GM12878 (cell line): ENCODE results near the gene SCAANT1.

ENCODE experiments used
- EP300 ChIP-seq, 2 experiments: fragments of 150-350 bp in 1 of 2; IDR thresholded peaks; 2 replicates each; pipeline ENCODE4 v1.6.1; 2011 to 2012; ENCODE audit warnings: low read depth in 2 of 2, low read length in 2 of 2, borderline replicate concordance in 1 of 2, improper control_type of control experiment in 1 of 2, inconsistent platforms in 1 of 2; ENCODE audit not compliant: control insufficient read depth in 1 of 2
- JUND ChIP-seq: IDR thresholded peaks from 2 replicates; pipeline ENCODE4 v1.6.1; 2012; ENCODE audit warnings: low read depth, mild to moderate bottlenecking, low read length, improper control_type of control experiment, moderate library complexity
- MTA2 ChIP-seq: fragments of 450-650 bp; IDR thresholded peaks from 2 replicates; pipeline ENCODE4 v1.6.1; 2016; ENCODE audit warnings: low read depth, mild to moderate bottlenecking, moderate library complexity
- SMC3 ChIP-seq: IDR thresholded peaks from 2 replicates; pipeline ENCODE4 v1.6.1; 2011; ENCODE audit warnings: low read length, improper control_type of control experiment, borderline replicate concordance

DNA sequence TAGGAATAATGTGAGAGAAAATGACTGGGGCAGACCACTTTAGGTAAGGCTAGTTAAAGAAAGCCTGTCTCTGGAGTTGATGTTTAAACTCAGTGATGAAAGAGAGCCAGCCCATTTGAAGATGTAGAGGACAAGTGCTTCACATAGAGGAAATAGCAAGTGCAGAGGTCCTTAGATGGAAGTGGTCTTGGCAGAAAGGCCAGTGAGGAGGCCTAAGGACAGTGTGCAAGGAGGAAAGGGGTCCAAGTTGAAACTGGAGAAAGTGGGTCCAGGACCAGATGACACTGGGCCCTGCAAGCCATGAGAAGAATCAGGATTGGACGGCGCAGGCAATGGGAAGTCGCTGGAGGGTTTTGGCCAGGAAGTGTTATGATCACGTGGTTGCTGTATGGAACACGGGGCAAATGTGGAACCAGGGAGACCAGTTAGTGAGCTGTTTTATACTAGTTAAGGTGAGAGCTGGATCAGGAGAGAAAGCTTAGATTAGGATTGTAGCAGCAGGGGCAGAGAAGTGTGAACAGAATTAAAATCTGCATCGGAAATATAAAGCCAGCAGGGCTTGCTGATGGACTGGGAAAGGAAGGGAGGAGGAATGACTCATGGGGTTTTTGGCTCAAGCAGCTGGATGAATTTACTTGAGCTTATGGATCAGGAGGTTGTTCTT, 48.0 kb upstream of the SCAANT1 start:
- TF ChIP-seq EP300 (IDR thresholded peaks at IDR 0.05; ENCODE audit: borderline replicate concordance in 1 of 2, control insufficient read depth in 1 of 2, low read depth in 2 of 2, low read length in 2 of 2) (no peak), MTA2 (no peak), SMC3 (no peak), JUND (no peak)
